HL-60/S4 treated with phorbol 12-myristate 13-acetate at 8.2 ng/mL for 4 days and 3 days (cell line): ENCODE results near the gene GREM2.

Source experiments
- in situ Hi-C: fragments of 300-500 bp; cut with MboI; formaldehyde crosslinking; loops from 2 replicates; pipeline ENCODE4 v1.15.0; 2022; ENCODE audit warnings: low sequenced_read_pairs

Gene GREM2

GRCh38 chr1:240562111-240562590, 49.8 kb downstream of the GREM2 start:
- in situ Hi-C loops = no loop called here

GRCh38 chr1:240559781-240560180, 52.2 kb downstream of the GREM2 start:
- in situ Hi-C loops = no loop called here

- in situ Hi-C loops = no loop called here
Observed at GRCh38 chr1:240555524-240555923, 56.4 kb downstream of the GREM2 start.

GRCh38 chr1:240553351-240553750, 58.6 kb downstream of the GREM2 start:
- in situ Hi-C loops = no loop called here

GRCh38 chr1:240539769-240540414, 72.1 kb downstream of the GREM2 start:
- in situ Hi-C loops = no loop called here

- in situ Hi-C loops = no loop called here
Observed at GRCh38 chr1:240538776-240539430, 73.1 kb downstream of the GREM2 start.

GRCh38 chr1:240533154-240533780, 78.7 kb downstream of the GREM2 start:
- in situ Hi-C loops = no loop called here

GRCh38 chr1:240528591-240528990, 83.4 kb downstream of the GREM2 start:
- in situ Hi-C loops = no loop called here

- in situ Hi-C loops = no loop called here
Observed at GRCh38 chr1:240527086-240527485, 84.9 kb downstream of the GREM2 start.

- in situ Hi-C loops = no loop called here
Observed at GRCh38 chr1:240526312-240526711, 85.6 kb downstream of the GREM2 start.

- in situ Hi-C loops = no loop called here
Observed at GRCh38 chr1:240524356-240525069, 87.4 kb downstream of the GREM2 start.

- in situ Hi-C loops = no loop called here
Observed at GRCh38 chr1:240522122-240522822, 89.7 kb downstream of the GREM2 start.

GRCh38 chr1:240517891-240518290, 94.1 kb downstream of the GREM2 start:
- in situ Hi-C loops = no loop called here

- in situ Hi-C loops = no loop called here
Observed at GRCh38 chr1:240516069-240516468, 95.9 kb downstream of the GREM2 start.

GRCh38 chr1:240515505-240515904, 96.5 kb downstream of the GREM2 start:
- in situ Hi-C loops = no loop called here

GRCh38 chr1:240511789-240512188, 100.2 kb downstream of the GREM2 start:
- in situ Hi-C loops = no loop called here

GRCh38 chr1:240508950-240509349, 103.0 kb downstream of the GREM2 start:
- in situ Hi-C loops = no loop called here

GRCh38 chr1:240508201-240508600, 103.8 kb downstream of the GREM2 start:
- in situ Hi-C loops = no loop called here

GRCh38 chr1:240506176-240506575, 105.8 kb downstream of the GREM2 start:
- in situ Hi-C loops = no loop called here

GRCh38 chr1:240503558-240503957, 108.4 kb downstream of the GREM2 start:
- in situ Hi-C loops = no loop called here

- in situ Hi-C loops = no loop called here
Observed at GRCh38 chr1:240503036-240503435, 108.9 kb downstream of the GREM2 start.
